GM19023 (cell line): Measurements from ENCODE around the gene KRT79.

Experiments used
- ATAC-seq: cut with Tn5 transposase; IDR thresholded peaks from one replicate; pipeline ENCODE4 v1.9.1; 2021; ENCODE audit warnings: mild to moderate bottlenecking, moderate library complexity; ENCODE audit not compliant: unreplicated experiment

KRT79 gene

GRCh38 chr12:52836042-52836466 lies 1.9 kb upstream of the KRT79 start:
- no peak for ATAC-seq

GRCh38 chr12:52835271-52836041 lies 1.3 kb upstream of the KRT79 start:
- ATAC-seq, result no peak

- no peak for ATAC-seq
Observed at GRCh38 chr12:52834727-52835001, 553 bp upstream of the KRT79 start.

- no peak for ATAC-seq
Observed at GRCh38 chr12:52832985-52833905, 866 bp downstream of the KRT79 start.

GRCh38 chr12:52832451-52832850 lies 1.7 kb downstream of the KRT79 start:
- ATAC-seq, result no peak

GRCh38 chr12:52831251-52831650 lies 2.9 kb downstream of the KRT79 start:
- no peak for ATAC-seq

GRCh38 chr12:52829986-52830770 lies 3.9 kb downstream of the KRT79 start:
- no peak for ATAC-seq

- ATAC-seq, result no peak
Observed at GRCh38 chr12:52828591-52829021, 5.5 kb downstream of the KRT79 start.

- ATAC-seq, result no peak
Observed at GRCh38 chr12:52828156-52828555, 6.0 kb downstream of the KRT79 start.

- no peak for ATAC-seq
Observed at GRCh38 chr12:52827499-52828090, 6.5 kb downstream of the KRT79 start.

- no peak for ATAC-seq
Observed at GRCh38 chr12:52826611-52827498, 7.3 kb downstream of the KRT79 start.

- ATAC-seq, result no peak
Observed at GRCh38 chr12:52825961-52826360, 8.2 kb downstream of the KRT79 start.

- no peak for ATAC-seq
Observed at GRCh38 chr12:52824741-52825410, 9.2 kb downstream of the KRT79 start.

- ATAC-seq, result no peak
Observed at GRCh38 chr12:52823761-52824450, 10.2 kb downstream of the KRT79 start.

GRCh38 chr12:52822771-52823510 lies 11.2 kb downstream of the KRT79 start:
- no peak for ATAC-seq

GRCh38 chr12:52821826-52822660 lies 12.1 kb downstream of the KRT79 start:
- ATAC-seq, result no peak

- no peak for ATAC-seq
Observed at GRCh38 chr12:52821071-52821730, 12.9 kb downstream of the KRT79 start.
